Gastrocnemius medialis (tissue), 4 donors: ENCODE measurements around the gene CTAG1B.
"Not testable (repeated sequence)": the region's sequence is repeated elsewhere in the genome, so short reads cannot be mapped to it uniquely, and the experiment has no call there.

Source experiments
- CTCF ChIP-seq, 5 experiments: fragments of 450-650 bp in 3 of 5; fragments of 200-600 bp in 2 of 5; sonication (generic) in 2 of 5; IDR thresholded peaks in 4 of 5; conservative IDR thresholded peaks in 1 of 5; 1 replicate in 4 of 5; 2 replicates in 1 of 5; pipeline ENCODE4 v1.5.1; 2016 to 2019; ENCODE audit warnings: antibody characterized with exemption in 5 of 5, mild to moderate bottlenecking in 3 of 5, moderate library complexity in 3 of 5
- POLR2A ChIP-seq, 2 donors: fragments of 450-650 bp; IDR thresholded peaks; one replicate each; pipeline ENCODE4 v1.6.1; 2017; ENCODE audit warnings: antibody characterized with exemption in 2 of 2, mild to moderate bottlenecking in 2 of 2, moderate library complexity in 2 of 2

DNA sequence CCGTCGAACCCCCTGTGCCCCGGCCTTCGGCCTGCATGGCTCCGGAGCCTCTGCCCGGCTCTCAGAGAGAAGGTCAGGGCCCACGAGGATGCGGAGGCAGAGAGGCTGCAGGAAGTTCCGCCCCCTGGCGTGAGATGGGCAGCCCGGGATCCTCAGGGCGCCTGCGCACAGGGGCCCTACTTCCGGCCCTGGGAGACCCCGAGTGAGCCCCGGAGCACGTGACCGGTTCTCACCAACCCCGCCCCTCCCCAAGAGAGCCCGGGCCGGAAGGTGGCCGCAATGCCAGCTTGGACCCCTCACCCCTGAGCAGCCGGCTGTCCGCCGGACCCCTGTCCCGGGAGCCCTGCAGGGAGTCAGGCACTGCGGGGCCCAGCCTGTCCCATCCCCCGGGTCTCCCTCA, at the start of gene CTAG1B:
- TF ChIP-seq CTCF (IDR thresholded peaks at IDR 0.05 in 4 of 5, conservative IDR thresholded peaks at IDR 0.05 in 1 of 5); POLR2A (IDR thresholded peaks at IDR 0.05): not testable (repeated sequence)
